Measurements from ENCODE around the gene PDHX. TPM values are rescaled to one million over a fixed set of nuclear protein-coding genes. Genes with fewer than 3 reads are reported as not detected.
A peak's percentile ranks its signal among the peaks of the same experiment; 100 is the strongest.

Gene PDHX
- total RNA-seq, 6 donors from 2014 or later: 11.8 to 40.3 (median 32.3) TPM

DNA sequence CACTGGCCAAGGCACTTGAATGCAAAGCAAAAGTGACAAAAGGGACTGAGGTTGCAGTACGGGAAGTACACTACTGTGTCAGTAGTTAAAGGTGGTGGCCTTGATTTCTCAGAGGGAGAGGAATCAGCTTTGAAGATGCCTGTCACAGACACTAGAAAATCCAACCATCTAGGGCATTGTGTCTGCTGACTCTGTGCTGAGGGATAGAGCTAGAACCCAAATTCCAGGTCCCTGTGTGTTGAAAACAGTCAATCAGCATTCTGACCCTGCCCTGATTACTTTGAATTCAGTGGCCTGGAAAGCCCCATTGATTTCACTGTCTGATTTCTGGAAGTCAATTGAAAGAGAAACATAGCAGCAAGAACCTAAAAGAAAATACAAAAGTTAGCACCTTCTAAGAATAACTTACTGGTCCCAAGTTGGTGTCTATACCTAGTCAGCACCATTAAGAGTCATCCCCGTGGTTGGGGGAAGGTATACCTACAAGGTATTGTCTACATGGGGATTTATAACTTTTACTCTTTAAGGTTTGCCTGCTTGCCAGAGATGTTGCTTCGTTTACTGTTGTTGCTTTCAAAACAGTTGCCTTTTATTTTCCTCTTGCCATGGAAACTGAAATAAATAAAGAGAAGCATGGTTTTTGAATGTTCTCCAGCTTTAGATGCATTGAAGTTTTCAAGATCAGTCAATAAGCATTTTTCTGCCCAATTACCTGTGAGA lies 97.3 kb downstream of the PDHX start:
- no peak overlapping the region for H3K4me3 ChIP-seq
- peak in 1 of 2 donors; percentile 43 for ATAC-seq (ENCODE audit: low FRiP score in 2 of 2)
- H3K9me3 ChIP-seq: no peaks in the 10 kb centered on the region
- H3K27me3 ChIP-seq: no peaks in the 10 kb centered on the region
- H3K36me3 ChIP-seq: no peaks in the 10 kb centered on the region
- WGBS, 2 donors: 64 to 76% methylated on average over 3 of the region's 3 CpGs
- H3K4me1 ChIP-seq: peaks cover 0 to 10% (median 0%) of the 10 kb centered on the region in 4 donors
- H3K27ac ChIP-seq: no peak overlapping the region
- no peak for DNase-seq
- TF ChIP-seq POLR2A (IDR thresholded peaks at IDR 0.05) (no peak), EP300 (IDR thresholded peaks at IDR 0.05) (no peak), CTCF (IDR thresholded peaks at IDR 0.05) (no peak)

GRCh38 chr11:35014346-35014745 lies 97.9 kb downstream of the PDHX start:
- Histone ChIP-seq H3K9me3 (no peaks in the 10 kb centered on the region), H3K27ac (no peak overlapping the region), H3K27me3 (no peaks in the 10 kb centered on the region), H3K4me1 (peaks cover 0 to 6% (median 0%) of the 10 kb centered on the region in 4 donors), H3K4me3 (no peak overlapping the region), H3K36me3 (no peaks in the 10 kb centered on the region)
- 80 to 90% methylated on average over 2 of the region's 2 CpGs for WGBS, 2 donors
- TF ChIP-seq CTCF (IDR thresholded peaks at IDR 0.05): no peak
- no peak for TF ChIP-seq POLR2AphosphoS5 (IDR thresholded peaks at IDR 0.05)
- no peak for TF ChIP-seq EP300 (IDR thresholded peaks at IDR 0.05)
- no peak for TF ChIP-seq POLR2A (IDR thresholded peaks at IDR 0.05)
- DNase-seq (no peak), ATAC-seq (ENCODE audit: low FRiP score in 2 of 2) (no peak)

- no peak for DNase-seq
- Histone ChIP-seq H3K4me1 (no peaks in the 10 kb centered on the region), H3K9me3 (no peaks in the 10 kb centered on the region), H3K4me3 (no peak overlapping the region), H3K27me3 (no peaks in the 10 kb centered on the region), H3K27ac (no peak overlapping the region), H3K36me3 (no peaks in the 10 kb centered on the region)
- 80 to 88% methylated on average over 6 of the region's 6 CpGs for whole genome bisulfite sequencing, 2 donors
- no peak for ATAC-seq (ENCODE audit: low FRiP score in 2 of 2)
- TF ChIP-seq POLR2AphosphoS5 (IDR thresholded peaks at IDR 0.05): no peak
Measured at GRCh38 chr11:35015621-35016387, 99.4 kb downstream of the PDHX start.

- TF ChIP-seq CTCF (IDR thresholded peaks at IDR 0.05) (no peak), POLR2A (IDR thresholded peaks at IDR 0.05) (no peak), POLR2AphosphoS5 (IDR thresholded peaks at IDR 0.05) (no peak), EP300 (IDR thresholded peaks at IDR 0.05) (no peak)
- WGBS, 2 donors: 72 to 76% methylated on average over 4 of the region's 4 CpGs
Measured at GRCh38 chr11:35016916-35017315, 100.5 kb downstream of the PDHX start.

DNA sequence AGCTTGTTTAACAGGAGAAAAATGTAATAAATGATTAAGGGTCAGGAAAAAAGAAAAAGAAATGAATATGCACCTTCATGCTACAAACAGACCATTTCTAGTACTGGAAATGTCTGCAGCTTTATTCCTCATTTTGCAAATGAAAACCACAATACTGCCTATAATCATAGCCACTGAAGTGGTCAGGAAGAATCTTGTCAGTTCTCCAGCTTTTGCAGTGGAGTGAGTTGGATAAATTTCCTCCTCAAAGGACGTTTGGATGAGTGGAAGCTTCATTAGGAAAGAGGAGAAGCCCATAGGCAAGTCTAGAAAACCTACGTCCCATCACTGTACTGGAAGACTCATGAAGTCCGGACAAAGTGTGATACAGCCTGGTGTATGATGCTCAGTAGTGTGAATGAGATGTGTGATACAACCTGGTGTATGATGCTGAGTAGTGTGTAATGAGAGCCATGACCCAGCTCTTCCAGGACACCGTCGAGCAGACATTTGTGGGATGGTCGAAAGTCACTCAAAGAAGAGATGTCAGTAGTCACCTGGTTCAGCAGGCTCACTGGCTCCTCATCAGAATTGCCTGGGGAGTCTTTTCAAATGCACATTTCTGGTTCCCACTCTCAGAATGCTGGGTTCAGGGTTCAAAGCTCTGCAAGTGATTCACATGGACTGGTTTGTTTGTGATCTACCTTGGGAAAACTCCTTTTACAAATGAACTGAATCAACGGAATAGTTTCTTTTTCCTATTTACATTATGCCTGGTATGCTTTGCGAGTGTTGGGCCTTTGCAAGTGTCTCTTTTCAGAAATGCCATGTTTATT lies 101.3 kb downstream of the PDHX start:
- ATAC-seq (ENCODE audit: low FRiP score in 2 of 2) (no peak), DNase-seq (no peak)
- 76 to 87% methylated on average over 8 of the region's 8 CpGs for WGBS, 2 donors
- H3K27me3 ChIP-seq: no peaks in the 10 kb centered on the region
- no peaks in the 10 kb centered on the region for H3K9me3 ChIP-seq
- no peak for TF ChIP-seq POLR2AphosphoS5 (IDR thresholded peaks at IDR 0.05)
- TF ChIP-seq CTCF (IDR thresholded peaks at IDR 0.05): no peak
- no peak for TF ChIP-seq EP300 (IDR thresholded peaks at IDR 0.05)
- TF ChIP-seq POLR2A (IDR thresholded peaks at IDR 0.05): no peak
- H3K27ac ChIP-seq: no peak overlapping the region
- no peaks in the 10 kb centered on the region for H3K4me1 ChIP-seq
- H3K36me3 ChIP-seq: no peaks in the 10 kb centered on the region
- H3K4me3 ChIP-seq: no peak overlapping the region

More at GRCh38 chr11:35016916-35017315, 100.5 kb downstream of the PDHX start:
- Histone ChIP-seq H3K27ac (no peak overlapping the region), H3K9me3 (no peaks in the 10 kb centered on the region), H3K36me3 (no peaks in the 10 kb centered on the region), H3K4me3 (no peak overlapping the region), H3K4me1 (no peaks in the 10 kb centered on the region), H3K27me3 (no peaks in the 10 kb centered on the region)
- DNase-seq: no peak
- no peak for ATAC-seq (ENCODE audit: low FRiP score in 2 of 2)

All from upper lobe of left lung (tissue), 6 donors.